Endometrial microvascular endothelial cells (primary cell): Measurements from ENCODE around the gene TRIM45. TPM values are rescaled to one million over a fixed set of nuclear protein-coding genes. Genes with fewer than 3 reads are reported as not detected.
"Not testable (repeated sequence)": the region's sequence is repeated elsewhere in the genome, so short reads cannot be mapped to it uniquely, and the experiment has no call there.

Source experiments
- in situ Hi-C: cut with HindIII; loops from 2 replicates; pipeline ENCODE4 v1.10.0; 2017; ENCODE audit warnings: low sequenced_read_pairs, low pct_unique_long_range_greater_than_20kb; ENCODE audit errors: inconsistent ontology term
- total RNA-seq: library from RNA; depleted of rRNA; stranded (reverse); fragments of >200 nt; gene quantifications from one replicate; pipeline ENCODE4 v1.2.3, GENCODE V29; 2015; ENCODE audit errors: inconsistent ontology term

The TRIM45 gene, protein sequence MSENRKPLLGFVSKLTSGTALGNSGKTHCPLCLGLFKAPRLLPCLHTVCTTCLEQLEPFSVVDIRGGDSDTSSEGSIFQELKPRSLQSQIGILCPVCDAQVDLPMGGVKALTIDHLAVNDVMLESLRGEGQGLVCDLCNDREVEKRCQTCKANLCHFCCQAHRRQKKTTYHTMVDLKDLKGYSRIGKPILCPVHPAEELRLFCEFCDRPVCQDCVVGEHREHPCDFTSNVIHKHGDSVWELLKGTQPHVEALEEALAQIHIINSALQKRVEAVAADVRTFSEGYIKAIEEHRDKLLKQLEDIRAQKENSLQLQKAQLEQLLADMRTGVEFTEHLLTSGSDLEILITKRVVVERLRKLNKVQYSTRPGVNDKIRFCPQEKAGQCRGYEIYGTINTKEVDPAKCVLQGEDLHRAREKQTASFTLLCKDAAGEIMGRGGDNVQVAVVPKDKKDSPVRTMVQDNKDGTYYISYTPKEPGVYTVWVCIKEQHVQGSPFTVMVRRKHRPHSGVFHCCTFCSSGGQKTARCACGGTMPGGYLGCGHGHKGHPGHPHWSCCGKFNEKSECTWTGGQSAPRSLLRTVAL
- 0.93 TPM for total RNA-seq

DNA sequence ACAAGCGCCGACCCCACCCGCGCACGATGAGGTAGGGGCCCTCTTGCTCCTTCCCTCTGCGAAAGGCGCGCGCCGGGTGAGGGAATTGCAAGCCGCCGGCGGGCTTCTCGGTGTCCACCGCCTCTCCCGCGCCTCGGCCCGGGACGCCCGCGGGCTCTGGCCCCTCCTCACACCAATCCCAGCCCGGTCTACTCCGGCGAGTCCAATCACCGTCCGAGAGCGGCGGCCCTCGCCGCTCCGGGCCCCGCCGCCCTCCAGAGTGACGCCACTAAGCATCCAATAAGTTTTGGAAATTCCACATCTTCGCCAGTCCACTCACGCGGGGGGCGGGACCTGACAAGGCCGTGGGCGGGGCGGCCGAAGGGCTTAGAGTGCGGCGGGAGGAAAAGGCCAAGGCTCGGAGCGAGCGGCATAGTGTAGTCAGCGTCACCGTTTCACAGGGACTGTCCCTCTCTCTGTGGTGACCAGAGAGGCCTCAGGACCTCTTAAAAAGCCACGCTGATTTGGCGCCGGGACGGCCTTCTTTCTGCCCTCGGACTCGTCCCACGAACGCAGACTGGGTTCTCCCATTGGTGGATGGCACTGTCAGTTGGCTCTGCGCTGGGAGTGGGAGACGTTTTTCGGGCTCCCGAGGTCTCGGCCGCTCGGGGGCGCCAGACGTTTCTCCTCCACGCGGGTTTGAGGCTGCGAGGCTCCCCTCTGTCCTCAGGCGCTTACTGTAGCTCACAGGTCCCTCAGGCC lies at the start of gene TRIM45:
Gene TRIM45, minus strand, starts transcription at position 161 of the 741 bp plus-strand sequence. CDS start 548 bp downstream, outside the sequence.
- in situ Hi-C loops: no loop called here

DNA sequence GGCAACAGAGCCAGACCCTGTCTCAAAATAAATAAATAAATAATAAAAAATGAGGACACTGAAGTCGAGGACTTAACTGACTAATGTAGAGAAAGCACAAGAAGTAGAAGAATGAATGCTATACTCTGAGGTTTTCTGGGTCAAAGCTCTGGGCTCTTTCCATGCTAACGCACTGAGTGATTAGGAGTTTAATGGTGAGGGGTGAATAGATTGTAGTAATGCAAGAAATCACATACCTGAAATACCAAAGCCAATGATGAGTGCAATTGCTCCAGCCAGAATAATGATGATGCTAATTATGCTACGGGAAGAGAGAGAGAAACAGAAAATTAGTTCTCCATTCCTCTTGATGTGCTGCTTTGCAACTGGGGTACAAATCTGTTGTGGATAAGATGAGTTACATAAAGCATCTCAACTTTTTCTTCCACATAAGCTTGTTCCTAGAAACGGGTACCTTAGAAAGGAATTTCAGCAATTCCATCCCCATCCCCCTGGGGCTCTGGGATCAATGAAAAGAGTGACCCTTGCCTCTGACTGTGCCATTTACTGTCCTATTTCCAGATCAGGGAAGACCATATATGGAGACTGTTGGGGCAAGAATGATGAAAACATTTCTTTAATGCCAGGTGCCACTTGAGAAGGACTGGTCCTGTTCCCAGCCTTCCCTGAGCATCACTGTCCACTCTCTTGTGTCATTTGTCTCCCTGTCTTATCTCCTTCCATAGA lies 48.5 kb upstream of the TRIM45 start:
- in situ Hi-C loops: no loop called here

GRCh38 chr1:117167402-117167801 lies 45.9 kb upstream of the TRIM45 start:
- in situ Hi-C loops: no loop called here

DNA sequence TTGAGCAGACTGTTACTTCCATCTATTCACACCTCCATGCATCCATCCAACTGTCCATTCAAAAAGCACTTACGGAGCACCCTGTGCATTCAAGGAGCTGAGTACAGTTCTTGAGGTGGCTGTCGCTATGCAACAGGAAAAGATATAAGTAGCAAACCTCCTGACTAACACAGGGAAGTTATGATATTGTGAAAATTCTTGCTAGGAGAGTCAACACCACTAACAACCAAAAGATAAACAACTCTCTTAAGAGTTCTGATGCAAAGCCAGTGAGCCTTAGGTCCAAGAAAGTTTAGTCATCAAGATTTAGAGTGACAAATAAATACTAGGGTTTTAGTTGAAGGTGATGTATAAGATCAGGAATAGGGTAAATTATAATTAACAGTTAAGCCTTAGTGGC lies 44.5 kb upstream of the TRIM45 start:
- in situ Hi-C loops: no loop called here

DNA sequence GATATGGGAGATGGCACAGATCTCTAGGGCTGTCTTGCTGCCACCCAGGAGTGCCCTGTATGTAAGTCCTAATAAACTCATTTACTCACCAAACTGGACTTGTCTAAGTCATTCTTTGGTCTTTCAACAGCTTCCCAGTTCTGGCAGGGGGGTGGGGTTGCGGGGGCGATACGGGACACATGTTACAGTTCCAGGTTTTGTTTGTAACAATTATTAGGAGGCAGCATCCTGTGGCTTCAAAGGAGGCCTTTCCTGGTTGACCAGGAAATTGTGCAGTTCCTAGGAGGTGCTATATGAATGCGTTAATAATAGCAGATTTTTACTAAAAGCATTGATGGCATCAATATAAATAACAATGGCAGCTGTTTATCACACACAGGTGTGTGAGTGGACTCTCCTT lies 42.7 kb upstream of the TRIM45 start:
- in situ Hi-C loops: no loop called here

GRCh38 chr1:117162816-117163215 lies 41.3 kb upstream of the TRIM45 start:
- in situ Hi-C loops: no loop called here

GRCh38 chr1:117161887-117162286 lies 40.3 kb upstream of the TRIM45 start:
- in situ Hi-C loops: no loop called here

DNA sequence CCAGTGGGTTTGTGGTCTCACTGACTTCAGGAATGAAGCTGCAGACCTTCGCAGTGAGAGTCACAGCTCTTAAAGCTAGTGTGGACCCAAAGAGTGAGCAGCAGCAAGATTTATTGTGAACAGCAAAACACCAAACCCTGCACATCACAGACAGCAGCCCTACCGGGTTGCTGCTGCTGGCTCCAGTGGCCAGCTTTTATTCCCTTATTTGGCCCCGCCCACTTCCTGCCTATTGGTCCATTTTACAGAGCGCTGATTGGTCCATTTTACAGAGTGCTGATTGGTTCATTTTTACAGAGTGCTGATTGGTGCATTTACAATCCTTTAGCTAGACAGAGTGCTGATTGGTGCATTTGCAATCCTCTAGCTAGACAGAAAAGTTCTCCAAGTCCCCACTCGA lies 29.8 kb upstream of the TRIM45 start:
- in situ Hi-C loops: not testable (repeated sequence)

- in situ Hi-C loops: no loop called here
Observed at GRCh38 chr1:117150316-117150715, 28.8 kb upstream of the TRIM45 start.

DNA sequence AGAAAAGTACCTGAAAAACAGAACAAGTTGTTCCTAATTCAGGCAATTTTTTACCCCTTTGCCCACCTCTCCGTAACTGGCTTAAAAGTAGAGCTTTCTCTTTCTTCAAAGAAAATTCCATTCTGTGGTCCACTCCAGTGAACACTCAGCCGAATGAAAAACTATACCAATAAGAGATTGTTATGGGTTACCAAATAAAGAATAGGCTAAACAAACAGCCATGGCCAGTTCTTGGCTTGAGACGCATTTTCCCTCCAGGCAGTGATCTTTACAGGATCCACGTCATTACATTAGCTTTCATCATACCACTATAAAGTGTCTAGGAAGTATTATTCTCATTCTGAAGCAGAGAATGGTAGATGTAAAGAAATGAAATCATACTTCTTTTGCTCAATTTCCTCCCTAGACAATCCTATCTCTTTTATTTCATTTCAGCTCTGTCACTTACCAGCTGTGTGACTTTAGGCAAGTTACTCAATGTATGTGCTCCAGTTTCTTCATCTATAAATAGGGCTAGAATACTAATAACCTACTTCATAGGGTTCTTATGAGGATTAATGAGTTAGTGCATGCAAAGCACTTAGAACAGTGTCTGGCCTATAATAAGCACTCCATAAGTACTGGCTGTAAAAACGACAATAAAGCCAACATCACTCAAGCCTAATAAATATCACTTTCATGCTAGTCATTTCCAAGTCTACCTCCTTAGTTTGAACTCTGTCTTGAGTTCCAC lies 26.5 kb upstream of the TRIM45 start:
- in situ Hi-C loops: no loop called here

DNA sequence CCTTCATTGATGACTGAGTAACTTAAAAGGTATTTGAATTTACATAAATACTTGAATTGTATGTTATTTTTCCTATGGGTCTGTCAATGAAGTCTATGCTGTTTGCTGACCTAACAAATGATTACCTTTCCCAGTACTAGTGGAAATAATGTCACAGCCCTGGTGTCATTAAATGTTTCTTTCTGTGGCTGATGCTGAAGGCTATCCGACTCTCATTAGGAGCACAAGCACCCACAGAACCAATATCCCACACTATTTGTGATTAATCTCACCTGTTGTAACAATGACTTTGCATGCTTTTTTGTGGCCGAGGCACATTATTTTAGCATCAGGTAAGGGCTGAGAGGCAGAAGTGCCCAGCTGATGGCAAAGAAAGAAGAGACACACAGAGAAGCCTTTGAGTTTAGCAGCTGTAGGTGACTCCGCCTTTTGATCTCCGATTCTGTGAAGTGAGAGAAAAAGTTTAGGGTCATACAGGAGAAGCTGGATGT lies 25.8 kb upstream of the TRIM45 start:
- in situ Hi-C loops: no loop called here

- in situ Hi-C loops: no loop called here
Observed at GRCh38 chr1:117146575-117147340, 25.2 kb upstream of the TRIM45 start.

- in situ Hi-C loops: no loop called here
Observed at GRCh38 chr1:117146072-117146471, 24.5 kb upstream of the TRIM45 start.

DNA sequence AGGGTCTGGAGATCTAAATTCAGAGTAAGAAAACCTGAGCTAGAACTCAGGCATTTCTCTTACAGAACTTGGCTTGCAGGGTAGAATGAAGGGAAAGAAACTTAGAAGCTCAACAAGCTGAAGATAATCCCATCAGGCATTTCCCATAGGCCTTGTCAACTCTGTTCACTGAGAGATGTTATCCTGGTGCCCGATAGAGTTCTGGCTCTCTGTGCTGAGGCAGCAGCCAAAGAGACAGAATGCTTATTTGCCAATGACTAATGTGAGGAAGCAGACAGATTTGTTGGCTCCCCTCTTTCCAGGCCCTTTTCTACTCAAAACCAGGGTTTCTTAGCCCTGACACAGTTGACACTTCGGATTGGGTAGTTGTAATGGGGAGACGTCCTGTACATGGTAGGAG lies 22.3 kb upstream of the TRIM45 start:
- in situ Hi-C loops: no loop called here

DNA sequence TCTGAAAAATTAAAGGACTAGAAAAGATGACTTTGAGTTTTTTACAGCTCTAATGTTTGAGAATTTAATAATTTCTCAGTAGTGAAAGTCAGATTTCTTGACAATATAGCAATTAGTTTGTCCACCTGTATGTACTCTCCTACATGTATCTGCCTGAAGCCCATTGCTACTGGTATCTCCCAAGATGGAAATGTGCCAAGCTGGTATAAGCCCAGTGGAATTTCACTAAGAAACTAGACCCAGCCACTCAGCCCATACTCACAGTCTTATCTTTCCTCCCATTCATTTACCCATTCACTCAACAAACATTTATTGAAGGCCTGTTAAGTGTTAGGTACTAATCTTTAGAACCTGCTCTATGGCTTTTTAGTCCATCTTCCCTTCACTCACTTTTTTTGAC lies 21.6 kb upstream of the TRIM45 start:
- in situ Hi-C loops: no loop called here

DNA sequence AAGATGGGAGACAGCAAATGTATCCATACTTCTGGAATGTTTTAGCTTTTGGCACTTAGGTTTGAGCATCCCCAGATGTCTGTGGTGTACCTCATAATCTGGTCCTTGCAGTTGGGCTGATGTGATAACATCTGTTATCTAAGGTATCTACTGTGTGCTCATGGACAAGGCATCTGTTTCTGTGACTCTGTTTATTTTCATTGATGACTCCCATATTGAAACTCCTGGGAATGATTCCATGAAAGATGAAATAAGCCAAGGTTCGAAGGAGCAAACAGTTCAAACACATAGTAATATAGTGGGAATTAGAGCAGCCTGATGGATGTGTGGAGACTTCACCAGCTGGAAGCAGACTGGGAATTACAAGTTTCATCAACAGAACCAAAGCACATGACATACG lies 20.7 kb upstream of the TRIM45 start:
- in situ Hi-C loops: no loop called here

GRCh38 chr1:117138561-117138960 lies 17.0 kb upstream of the TRIM45 start:
- in situ Hi-C loops: no loop called here

GRCh38 chr1:117138106-117138505 lies 16.6 kb upstream of the TRIM45 start:
- in situ Hi-C loops: no loop called here
